Stimulated activated CD4-positive, alpha-beta T cell treated with anti-CD3 and anti-CD28 coated beads, Interleukin-12 subunit alpha, Interleukin-12 subunit beta, amount 100 ng/mL, for 24 hours (primary cell): ENCODE measurements around the gene EEPD1.
A peak's percentile ranks its signal among the peaks of the same experiment; 100 is the strongest.
"Not testable (repeated sequence)": the region's sequence is repeated elsewhere in the genome, so short reads cannot be mapped to it uniquely, and the experiment has no call there.

Experiments
- DNase-seq, 2 experiments: peaks; one replicate each; pipeline ENCODE4 v3.0.0-alpha.2; 2020; ENCODE audit warnings: low read depth in 2 of 2

The EEPD1 gene

DNA sequence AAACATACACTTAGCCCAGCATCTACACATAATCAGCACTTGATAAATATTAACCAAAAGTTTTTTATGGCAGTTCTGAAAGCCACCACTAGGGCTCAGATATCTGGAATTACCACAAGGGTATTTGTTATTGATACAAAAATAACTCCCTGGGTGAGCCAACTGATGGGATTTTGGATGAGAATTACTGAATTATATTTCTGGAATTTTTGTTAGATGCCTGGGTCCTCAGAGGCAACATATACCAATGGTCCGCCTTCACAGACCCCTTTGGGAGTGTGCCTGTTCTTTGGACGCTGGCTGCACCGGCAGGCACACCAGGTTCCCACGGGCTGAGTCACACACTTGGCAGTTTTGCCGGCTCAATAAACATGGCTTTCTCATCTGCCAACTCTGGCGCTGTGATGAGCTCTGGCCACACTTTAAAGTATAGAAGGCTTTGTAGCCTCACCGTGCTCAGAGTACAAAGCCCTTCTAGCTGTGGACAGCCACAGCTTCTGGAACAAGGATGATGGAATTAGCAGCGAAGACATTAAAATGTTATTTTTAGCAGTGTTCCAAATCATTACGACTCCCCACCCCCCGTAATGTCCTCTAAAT lies 24.5 kb upstream of the EEPD1 start:
- DNase-seq: no peak

DNA sequence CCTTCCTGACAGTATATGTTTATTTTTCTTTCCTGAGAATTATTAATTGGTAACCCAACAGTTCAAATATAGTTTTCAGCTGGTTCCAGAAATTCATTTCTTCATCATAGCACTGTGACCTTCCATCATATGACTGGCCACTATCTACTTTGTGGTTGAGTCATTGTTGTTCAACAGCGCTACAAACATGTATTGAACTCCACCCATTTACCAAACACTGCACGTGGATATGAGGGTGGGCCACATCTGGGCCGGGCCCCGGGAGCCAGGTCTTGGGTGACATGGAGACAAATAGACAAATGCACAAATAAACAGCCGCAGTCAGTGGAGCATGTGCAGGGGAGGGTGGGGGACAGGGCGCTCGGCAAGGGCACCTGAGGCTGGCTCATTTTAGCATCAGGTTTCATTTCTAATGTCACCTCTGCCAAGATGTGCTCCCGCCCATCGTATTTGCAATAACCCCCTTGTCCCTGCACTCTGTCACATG lies 24.0 kb upstream of the EEPD1 start:
- DNase-seq: no peak

DNA sequence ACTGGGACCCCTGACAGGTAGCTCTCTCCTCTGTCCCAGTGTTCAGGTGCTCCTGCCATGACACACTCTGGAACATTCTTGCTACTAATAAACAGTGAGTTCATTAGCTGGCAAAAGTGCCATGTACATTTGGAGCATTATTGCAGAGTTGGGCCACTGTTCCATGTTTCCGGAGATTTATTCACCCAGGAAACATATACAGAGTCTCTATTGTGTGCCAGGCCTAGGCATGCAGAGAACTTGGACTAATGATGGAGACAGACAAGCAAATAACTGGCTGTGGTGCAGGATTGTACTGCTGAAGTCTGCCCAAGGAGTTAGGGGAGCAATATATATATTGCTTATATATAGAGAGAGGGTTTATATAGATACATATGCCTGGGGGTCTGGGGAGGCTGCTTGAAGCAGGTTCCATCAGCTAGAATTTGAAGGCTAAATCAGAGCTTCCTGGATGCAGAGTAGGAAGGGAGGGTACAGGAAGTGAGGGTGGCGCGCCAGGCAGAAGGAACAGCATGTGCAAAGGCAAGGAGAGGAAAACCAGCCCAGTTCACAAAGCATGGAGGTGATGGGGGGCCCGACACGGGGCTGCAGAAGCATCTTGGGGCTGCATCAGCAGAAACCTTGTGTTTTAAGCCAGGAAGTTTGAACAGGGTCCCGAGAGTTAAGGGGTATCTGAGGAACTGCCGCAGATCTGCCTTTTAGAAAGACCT lies 22.7 kb upstream of the EEPD1 start:
- DNase-seq: no peak

DNA sequence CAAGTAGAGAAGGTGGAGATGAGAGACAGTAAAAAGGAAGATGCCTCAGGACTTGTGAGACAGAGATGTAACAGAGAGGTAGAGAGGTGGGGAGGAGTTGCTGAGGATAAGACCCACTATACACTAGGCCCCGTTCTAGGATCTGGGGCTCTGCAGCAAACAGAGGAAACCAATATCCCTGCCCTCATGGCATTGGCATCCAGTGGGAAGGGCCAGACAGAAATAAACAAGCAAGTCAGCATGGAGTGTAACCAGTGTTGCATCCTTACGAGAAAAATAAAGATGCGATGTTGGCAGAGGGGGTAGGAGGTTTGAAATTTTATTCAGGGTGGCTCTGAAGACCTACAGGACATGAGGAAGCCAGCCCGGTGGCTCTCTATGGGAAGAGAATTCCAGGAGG lies 22.0 kb upstream of the EEPD1 start:
- DNase-seq: no peak

DNA sequence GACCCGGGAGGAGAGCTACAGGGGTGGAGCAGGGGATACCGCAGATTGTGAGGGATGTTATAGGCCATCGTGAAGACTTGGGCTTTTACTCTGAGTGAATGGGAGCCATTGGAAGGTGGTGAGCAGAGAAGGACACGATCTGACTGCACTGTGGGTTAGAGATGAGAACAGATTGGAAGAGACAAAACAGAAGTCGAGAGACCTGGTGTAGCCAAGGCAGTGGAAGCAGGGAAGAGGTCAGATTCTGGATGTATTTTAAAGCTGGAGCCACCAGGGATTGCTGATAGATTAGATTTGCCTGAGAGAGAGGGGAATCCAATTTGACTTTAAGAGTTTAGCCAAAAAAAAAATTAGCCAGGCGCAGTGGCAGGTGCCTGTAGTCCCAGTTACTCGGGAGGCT lies 21.6 kb upstream of the EEPD1 start:
- no peak for DNase-seq

DNA sequence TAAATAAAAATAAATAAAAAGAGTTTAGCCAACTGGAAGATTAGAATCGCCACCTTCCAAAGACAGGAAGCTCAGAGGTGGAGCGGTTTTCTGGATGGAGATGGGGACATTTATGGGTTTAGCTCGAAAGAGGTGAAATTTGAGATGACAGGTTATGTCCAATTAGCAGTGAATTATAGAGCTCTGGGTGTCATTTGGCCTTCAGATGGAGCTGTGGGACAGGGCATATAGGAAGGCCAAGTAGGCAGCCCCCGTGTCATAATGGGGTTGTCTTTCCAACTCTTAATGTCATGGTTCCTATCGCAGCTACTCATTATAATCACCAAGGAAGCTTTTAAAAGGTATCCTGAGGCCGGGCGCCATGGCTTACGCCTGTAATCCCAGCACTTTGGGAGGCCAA lies 21.0 kb upstream of the EEPD1 start:
- DNase-seq: no peak

DNA sequence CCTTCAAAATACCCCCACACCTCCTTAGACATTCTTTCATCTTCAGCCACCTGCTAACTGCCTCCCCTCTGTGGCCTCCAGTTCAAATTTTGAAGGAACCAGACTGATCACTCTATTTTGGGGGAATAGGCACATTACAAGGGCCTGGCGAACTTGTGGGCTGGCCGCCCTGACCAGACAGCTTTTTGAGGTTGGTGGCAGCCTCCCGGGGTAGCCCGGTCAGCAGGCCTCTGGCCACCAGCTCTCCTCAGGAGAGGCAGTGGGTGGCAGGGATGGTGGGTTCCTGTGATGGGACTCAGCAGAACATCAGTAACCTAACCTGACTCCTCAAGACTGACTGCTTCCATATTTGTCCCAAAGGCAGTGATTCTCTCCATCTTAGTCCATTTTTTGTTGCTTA lies 17.4 kb upstream of the EEPD1 start:
- DNase-seq: no peak

DNA sequence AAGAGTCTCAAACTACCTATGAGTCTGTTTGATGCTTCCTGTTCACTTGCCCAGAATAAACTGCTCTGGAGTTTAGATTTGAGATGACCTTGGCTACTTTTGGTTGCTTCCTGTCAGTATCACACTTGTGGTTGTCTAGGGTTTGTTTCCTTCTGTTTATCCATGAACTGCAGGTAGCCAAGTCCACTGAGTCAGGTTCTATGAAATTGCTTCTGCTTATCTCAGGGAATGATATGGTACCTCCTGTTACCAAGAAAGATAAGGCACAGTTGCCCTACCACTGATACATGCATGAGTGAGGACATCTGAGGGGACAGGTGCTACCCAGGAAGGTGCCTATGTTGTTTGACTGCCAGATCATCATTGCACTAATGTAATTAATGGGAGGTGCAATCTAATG lies 15.8 kb upstream of the EEPD1 start:
- no peak for DNase-seq

DNA sequence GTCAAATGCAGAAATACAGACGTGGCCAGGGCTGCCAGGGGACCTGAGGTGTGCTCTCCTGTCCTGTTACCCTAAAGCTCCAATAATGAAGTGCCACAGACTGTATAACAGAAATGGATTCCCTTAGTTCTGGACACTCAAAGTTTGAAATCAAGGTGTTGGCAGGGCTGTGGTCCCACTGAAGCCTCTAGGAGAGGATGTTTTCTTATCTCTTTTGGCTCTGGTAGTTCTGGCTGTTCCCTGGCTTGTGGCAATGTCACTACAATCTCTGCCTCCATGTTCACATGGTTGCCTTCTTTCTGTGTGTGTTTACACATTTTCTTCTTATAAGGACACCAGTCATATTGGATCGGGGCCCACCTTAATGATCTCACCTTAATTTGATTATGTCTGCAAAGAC lies 15.3 kb upstream of the EEPD1 start:
- DNase-seq: no peak

DNA sequence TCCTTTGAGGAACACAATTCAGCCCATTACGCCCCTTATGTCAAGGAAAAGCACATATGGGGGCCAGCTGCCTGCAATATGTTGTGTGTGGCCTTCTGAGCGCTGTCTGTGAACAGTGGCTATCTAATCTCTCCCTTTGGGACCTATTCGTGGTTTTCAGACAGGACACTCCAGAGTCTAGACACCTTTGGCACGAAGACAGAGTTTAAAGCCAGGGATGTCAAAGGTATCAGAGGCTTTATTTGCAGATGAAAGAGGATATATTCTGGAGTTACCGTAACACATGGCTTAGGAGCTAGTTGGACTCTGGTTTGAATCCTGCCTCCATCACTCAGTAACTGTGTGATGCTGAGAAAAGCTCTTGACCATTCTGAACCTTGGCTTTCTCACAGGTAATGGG lies 14.8 kb upstream of the EEPD1 start:
- no peak for DNase-seq

DNA sequence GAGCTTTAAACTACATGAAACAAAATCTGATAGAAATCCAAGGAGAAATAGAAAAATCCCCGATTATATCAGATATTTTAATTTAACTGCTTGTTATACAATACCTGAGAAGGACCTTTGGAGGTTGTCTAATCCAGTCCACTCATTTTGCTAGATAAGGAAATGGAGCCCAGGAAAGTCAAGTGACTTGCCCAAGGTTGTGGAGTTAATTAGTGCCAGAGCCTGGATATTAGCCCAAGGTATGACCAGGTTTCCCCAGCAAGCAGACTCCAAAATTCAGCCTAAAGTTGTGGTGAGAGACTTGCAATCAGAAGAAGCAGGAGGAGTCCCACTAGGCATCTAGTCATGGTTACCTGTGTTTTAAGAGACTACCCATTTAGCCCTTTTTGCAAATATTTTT lies 11.7 kb upstream of the EEPD1 start:
- no peak for DNase-seq

DNA sequence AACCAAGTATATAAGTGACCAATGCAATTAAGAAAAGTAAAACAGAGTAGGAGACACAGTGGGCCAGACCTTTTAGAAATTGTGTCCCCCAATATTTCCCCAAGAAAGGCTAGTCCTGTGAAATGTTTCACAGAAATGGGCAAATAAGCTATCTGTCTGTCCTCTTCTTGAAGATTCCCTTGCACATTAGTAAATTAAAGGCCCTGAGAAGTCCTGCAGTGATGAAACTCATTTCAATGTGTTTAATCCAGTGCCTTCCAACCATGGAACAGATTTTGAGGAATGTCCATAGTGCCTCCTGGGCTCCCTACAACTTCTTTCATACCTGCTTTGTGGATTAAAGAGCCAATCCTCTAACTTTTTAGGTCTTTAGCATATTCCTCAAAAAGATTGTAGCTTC lies 11.2 kb upstream of the EEPD1 start:
- no peak for DNase-seq

DNA sequence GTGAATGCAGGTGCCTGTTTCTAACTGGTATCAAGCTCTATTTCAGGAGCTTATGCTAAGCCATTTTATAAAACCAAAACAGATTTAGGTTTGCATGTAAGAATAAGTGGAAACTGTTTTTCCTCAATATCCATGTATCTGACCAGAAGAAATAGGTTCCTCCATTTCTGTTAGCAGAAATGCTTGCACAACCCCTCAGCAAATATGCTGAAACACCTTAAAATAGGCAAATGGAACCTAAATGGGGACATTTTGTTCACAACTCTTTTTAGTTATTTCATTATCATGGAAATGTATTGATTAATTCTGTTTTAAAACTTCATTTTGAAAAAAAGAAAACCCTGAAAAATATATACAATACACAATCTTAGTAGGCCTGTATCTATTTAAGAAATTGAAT lies 8.9 kb upstream of the EEPD1 start:
- no peak for DNase-seq

DNA sequence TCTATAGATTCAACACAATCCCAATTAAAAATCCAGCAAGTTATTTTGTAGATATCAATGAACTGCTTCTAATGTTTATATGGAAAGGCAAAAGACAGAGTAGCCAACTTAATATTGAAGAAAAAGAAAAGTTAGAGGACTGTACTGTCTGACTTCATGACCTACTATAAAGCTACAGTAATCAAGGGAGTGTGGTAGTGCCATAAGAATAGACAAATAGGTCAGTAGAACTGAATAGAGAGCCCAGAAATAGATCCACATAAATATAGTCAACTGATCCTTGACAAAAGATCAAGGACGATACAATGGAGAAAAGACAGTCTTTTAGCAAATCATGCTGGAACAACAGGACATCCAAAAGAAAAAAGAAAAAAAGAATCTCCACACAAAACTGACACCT lies 7.4 kb upstream of the EEPD1 start:
- DNase-seq: no peak

DNA sequence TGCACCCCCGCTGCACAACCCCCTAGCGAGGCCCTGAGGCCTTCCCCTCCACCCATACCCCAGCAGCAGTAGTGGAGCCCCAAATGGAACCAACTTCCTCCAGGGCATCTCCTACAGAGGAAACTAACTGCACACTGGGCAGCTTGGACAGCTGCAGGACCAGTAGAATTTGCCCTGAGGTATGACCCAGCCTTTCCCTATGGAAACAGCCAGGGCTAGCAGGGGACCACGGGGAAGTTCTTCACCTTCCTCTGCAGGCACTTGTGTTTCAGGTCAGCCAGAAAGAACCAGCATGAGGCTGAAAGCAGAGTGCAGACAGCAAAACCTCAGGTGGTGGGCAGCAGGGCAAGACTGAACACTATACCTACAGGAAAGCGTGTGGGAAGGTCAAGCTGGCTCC lies 5.7 kb upstream of the EEPD1 start:
- DNase-seq: no peak

DNA sequence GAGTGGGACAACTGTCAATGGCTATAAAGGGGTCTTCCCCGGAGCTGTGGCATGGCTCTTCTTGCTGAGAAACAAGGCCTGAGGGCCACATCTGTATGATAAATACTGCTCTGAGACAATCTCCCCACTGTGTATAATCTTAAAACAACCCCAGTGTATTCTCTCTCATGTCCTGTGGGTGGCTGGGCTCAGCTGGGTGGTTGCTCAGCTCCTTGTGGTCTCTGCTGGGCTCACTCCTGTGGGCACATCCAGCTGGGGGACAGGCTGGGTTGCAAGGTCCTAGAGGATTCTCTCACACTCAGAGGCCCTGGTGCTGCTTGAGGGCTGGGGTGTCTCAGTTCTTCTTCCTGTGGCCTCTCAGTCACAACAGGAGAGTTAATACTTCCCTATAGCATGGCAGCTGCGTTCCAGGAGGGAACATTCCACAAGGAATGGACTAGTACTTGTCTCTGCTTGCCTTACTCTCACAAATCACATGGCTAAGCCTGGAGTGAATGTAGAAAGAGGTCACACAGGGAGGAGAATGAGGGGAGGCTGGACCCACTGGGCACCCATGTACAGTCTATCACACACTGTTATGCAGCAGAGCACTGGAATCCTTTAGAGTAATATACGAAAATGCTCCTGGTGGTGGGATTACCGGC lies 4.5 kb upstream of the EEPD1 start:
- no peak for DNase-seq

DNA sequence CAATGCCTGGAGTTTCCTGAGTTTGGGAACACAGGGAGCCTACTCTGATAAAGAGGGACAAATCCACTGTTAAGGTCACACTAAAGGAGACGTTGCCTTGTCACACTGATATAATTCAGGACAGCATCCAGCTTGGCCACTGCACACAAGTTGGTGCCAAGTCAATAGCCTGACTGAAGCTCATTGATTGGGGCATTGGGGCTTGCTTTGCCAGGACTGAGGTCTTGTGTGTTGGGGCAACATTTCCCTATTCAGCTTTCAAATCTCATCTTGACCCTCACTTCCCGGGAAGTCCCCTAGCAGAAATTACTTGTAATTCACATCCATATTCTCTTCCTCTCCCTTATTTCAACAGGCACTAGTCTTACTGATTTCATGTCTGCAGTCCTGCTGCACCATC lies 3.8 kb upstream of the EEPD1 start:
- DNase-seq: not testable (repeated sequence)

DNA sequence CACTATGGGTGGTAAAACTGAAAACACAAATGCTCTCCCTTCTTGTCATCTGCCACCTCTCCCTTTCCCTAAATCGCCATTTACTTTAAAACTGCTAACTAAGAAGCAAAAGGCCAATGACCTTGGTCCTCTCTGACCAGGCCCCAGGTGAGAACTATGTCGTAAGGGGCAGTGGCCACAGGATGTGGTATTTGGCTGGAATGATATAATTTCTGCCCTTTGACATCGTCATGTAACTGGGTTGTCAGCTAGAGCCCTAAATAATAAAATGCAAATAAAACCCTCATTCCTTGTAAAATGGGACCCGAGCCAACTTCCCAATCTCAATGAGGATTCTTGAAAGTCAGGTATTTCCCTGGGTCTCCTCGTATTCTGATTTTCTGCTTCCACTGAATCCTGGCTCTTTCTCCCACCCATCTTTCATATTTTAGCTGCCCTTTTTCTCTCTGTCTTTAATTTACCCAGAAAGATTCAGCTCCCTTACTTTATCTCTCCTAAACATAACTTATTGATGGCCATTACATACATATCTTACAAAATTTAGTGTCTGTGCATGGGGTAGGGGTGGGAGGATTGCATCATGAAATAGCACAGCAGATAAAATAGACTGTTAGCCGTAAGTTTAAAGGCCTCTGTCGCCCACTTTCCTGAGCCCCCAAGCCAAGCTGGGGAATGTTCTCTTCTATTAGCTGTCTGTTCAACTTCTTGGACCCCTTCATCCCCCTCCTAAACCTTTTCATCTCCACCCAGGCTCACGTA lies 3.2 kb upstream of the EEPD1 start:
- no peak for DNase-seq

DNA sequence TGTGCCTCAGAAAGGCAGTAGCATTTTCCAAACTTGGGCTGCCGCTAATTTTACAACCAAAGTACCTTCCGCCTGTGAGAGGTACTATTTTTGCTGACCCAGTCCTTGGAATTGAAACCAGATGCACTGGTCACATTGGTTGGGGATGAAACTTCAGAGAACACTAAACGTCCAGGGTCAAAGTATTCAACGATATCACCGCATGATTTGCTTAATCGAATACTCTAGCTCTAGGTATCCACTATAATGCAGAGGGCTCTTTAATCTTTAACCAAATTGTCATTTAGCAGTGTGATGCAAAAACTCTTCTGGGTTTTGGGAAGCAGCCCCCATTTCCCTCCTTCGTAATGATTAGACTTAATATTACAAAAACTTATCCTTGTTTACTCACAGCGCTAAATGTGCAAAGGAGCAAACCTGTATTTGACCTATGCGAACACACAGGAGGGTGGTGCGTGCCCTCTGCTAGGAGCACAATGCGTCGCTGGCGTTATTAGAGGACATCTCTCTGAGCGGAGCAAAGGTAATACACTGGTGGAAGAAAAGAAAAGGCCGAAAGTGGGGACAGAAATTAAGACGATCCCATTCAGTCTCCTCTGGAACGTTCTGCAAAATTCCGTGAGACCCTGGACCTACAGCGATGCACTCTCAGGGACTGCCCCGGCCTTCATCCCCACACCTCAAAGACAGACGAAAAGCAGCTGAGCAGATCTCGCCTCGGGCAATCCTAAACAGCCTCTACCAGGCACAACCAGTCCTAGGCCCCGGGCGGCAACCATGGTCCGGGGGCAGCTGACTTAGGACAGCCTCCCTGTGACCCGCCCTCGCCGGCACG lies 916 bp upstream of the EEPD1 start:
- no peak for DNase-seq

DNA sequence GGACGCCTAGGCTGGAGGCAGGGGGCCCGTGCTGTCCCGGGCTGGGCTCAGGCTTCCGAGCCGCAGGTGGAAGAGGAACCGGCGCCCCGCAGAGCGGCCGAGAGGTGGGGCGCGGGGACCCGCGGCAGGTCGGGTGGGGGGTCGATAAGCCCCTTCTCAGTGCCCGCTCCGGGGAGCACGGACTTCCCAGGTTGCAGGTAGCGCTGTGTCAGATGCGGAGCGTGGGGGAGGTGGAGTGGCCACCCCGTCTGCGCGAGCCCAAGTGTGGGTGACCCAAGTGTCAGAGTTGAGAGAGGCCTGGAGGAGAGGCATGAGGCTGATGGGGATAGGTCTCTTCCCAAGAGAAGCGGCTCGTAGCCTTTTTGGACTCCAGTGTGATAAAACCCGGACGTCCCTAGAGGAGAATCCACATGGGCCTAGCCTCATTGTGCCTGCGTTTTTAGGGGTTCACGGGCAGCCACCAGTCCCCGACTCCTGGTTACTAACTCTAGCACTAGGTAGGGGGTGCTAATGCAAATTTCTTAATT lies 580 bp downstream of the EEPD1 start:
- peak in 1 of 2 experiments; percentile 17 for DNase-seq
